ENCODE measurements around the gene OR10H5. TPM values are rescaled to one million over a fixed set of nuclear protein-coding genes. Genes with fewer than 3 reads are reported as not detected.
"Not testable (repeated sequence)": the region's sequence is repeated elsewhere in the genome, so short reads cannot be mapped to it uniquely, and the experiment has no call there.

Gene OR10H5
- total RNA-seq, 4 donors from 2014 or later, result not detected

- TF ChIP-seq CTCF (IDR thresholded peaks at IDR 0.05) (no peak), POLR2A (IDR thresholded peaks at IDR 0.05) (peak; percentile 39 to 51)
- H3K4me3 ChIP-seq, result peak overlapping the region; percentile 70 to 84 (median 80)
- peaks cover 0 to 4% (median 0%) of the 10 kb centered on the region in 4 donors for H3K4me1 ChIP-seq
- H3K36me3 ChIP-seq, result no peaks in the 10 kb centered on the region
- H3K9me3 ChIP-seq, result no peaks in the 10 kb centered on the region
- H3K27me3 ChIP-seq, result no peaks in the 10 kb centered on the region
- DNase-seq, result no peak
- peak overlapping the region; percentile 95 to 99 (median 98) for H3K27ac ChIP-seq
Observed at GRCh38 chr19:15837221-15837731, 49.8 kb downstream of the OR10H5 start.

GRCh38 chr19:15838351-15838750 lies 50.9 kb downstream of the OR10H5 start:
- H3K36me3 ChIP-seq, result no peaks in the 10 kb centered on the region
- H3K27me3 ChIP-seq, result no peaks in the 10 kb centered on the region
- no peaks in the 10 kb centered on the region for H3K9me3 ChIP-seq
- no peak for DNase-seq
- H3K4me3 ChIP-seq, result no peak overlapping the region
- TF ChIP-seq CTCF (IDR thresholded peaks at IDR 0.05) (no peak), POLR2A (IDR thresholded peaks at IDR 0.05) (no peak)
- H3K4me1 ChIP-seq, result peaks cover 0 to 4% (median 0%) of the 10 kb centered on the region in 4 donors
- no peak overlapping the region for H3K27ac ChIP-seq

DNA sequence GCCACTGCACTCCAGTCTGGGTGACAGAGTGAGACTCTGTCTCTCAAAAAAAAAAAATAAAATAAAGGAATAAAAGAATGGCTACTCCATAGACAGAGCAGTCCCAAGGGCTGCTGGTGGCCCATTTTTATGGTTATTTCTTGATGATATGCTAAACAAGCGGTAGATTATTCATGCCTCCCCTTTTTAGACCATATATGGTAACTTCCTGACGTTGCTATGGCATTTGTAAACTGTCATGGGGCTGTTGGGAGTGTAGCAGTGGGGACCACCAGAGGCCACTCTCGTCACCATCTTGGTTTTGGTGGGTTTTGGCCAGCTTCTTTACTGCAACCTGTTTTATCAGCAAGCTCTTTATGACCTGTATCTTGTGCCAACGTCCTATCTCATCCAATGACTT lies 52.4 kb downstream of the OR10H5 start:
- H3K9me3 ChIP-seq, H3K4me1 ChIP-seq, H3K4me3 ChIP-seq, H3K27ac ChIP-seq, H3K36me3 ChIP-seq, DNase-seq, H3K27me3 ChIP-seq: not testable (repeated sequence)

- DNase-seq, result no peak
- H3K4me3 ChIP-seq, result no peak overlapping the region
- no peak overlapping the region for H3K27ac ChIP-seq
- H3K4me1 ChIP-seq, result peaks cover 0 to 2% (median 0%) of the 10 kb centered on the region in 4 donors
- TF ChIP-seq POLR2A (IDR thresholded peaks at IDR 0.05) (no peak), CTCF (IDR thresholded peaks at IDR 0.05) (no peak)
- no peaks in the 10 kb centered on the region for H3K36me3 ChIP-seq
- no peaks in the 10 kb centered on the region for H3K9me3 ChIP-seq
- no peaks in the 10 kb centered on the region for H3K27me3 ChIP-seq
Observed at GRCh38 chr19:15840833-15841232, 53.4 kb downstream of the OR10H5 start.

GRCh38 chr19:15841875-15842569 lies 54.6 kb downstream of the OR10H5 start:
- Histone ChIP-seq H3K27me3 (no peaks in the 10 kb centered on the region), H3K36me3 (no peaks in the 10 kb centered on the region), H3K4me3 (no peak overlapping the region), H3K4me1 (no peaks in the 10 kb centered on the region), H3K9me3 (no peaks in the 10 kb centered on the region), H3K27ac (no peak overlapping the region)
- TF ChIP-seq CTCF (IDR thresholded peaks at IDR 0.05) (no peak), POLR2A (IDR thresholded peaks at IDR 0.05) (no peak)
- no peak for DNase-seq

- TF ChIP-seq CTCF (IDR thresholded peaks at IDR 0.05), result no peak
- TF ChIP-seq POLR2A (IDR thresholded peaks at IDR 0.05), result no peak
- Histone ChIP-seq H3K4me3 (no peak overlapping the region), H3K27ac (no peak overlapping the region), H3K36me3 (no peaks in the 10 kb centered on the region), H3K4me1 (no peaks in the 10 kb centered on the region), H3K9me3 (no peaks in the 10 kb centered on the region), H3K27me3 (no peaks in the 10 kb centered on the region)
- no peak for DNase-seq
Observed at GRCh38 chr19:15843203-15843893, 55.9 kb downstream of the OR10H5 start.

DNA sequence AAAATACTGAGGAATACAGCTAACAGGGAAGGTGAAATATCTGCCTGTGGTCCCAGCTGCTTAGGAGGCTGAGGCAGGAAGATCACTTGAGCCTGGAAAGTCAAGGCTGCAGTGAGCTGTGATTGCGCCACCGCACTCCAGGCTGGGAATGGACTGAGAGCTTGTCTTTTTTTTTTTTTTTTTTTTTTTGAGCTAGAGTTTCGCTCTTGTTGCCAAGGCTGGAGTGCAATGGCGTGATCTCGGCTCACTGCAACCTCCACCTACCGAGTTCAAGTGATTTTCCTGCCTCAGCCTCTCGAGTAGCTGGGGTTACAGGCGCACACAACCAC lies 56.4 kb downstream of the OR10H5 start:
- not testable (repeated sequence) for H3K36me3 ChIP-seq, H3K27ac ChIP-seq, H3K9me3 ChIP-seq, H3K27me3 ChIP-seq, H3K4me1 ChIP-seq, H3K4me3 ChIP-seq
- DNase-seq, result peak in 1 of 3 donors; percentile 52
